Stimulated activated CD8-positive, alpha-beta memory T cell treated with anti-CD3 and anti-CD28 coated beads, Interleukin-12 subunit alpha, Interleukin-12 subunit beta, amount 100 ng/mL, for 4 hours (primary cell): Measurements from ENCODE around the gene TLR9.

Source experiments
- DNase-seq: peaks from one replicate; pipeline ENCODE4 v3.0.0-alpha.2; 2020; ENCODE audit warnings: low read depth

The TLR9 gene

GRCh38 chr3:52216585-52217408 lies 8.6 kb downstream of the TLR9 start:
- no peak for DNase-seq

GRCh38 chr3:52215351-52215750 lies 10.1 kb downstream of the TLR9 start:
- no peak for DNase-seq

- no peak for DNase-seq
These were observed 11.5 kb downstream of the TLR9 start for GRCh38 chr3:52213901-52214300.

GRCh38 chr3:52213005-52213404 lies 12.4 kb downstream of the TLR9 start:
- DNase-seq, result no peak

- no peak for DNase-seq
These were observed 14.1 kb downstream of the TLR9 start for GRCh38 chr3:52211268-52211891.

- no peak for DNase-seq
These were observed 14.8 kb downstream of the TLR9 start for GRCh38 chr3:52210550-52211046.

- no peak for DNase-seq
These were observed 15.4 kb downstream of the TLR9 start for GRCh38 chr3:52210037-52210436.

GRCh38 chr3:52208556-52208955 lies 16.9 kb downstream of the TLR9 start:
- DNase-seq, result no peak

- DNase-seq, result no peak
These were observed 19.6 kb downstream of the TLR9 start for GRCh38 chr3:52205727-52206372.

- DNase-seq, result no peak
These were observed 20.9 kb downstream of the TLR9 start for GRCh38 chr3:52204337-52205073.

GRCh38 chr3:52203701-52204100 lies 21.7 kb downstream of the TLR9 start:
- no peak for DNase-seq

- DNase-seq, result no peak
These were observed 22.9 kb downstream of the TLR9 start for GRCh38 chr3:52202384-52203077.

GRCh38 chr3:52200981-52201679 lies 24.3 kb downstream of the TLR9 start:
- DNase-seq, result no peak

- DNase-seq, result no peak
These were observed 26.5 kb downstream of the TLR9 start for GRCh38 chr3:52198643-52199608.

GRCh38 chr3:52197842-52198625 lies 27.4 kb downstream of the TLR9 start, which contains the start of gene ALAS1:
Gene ALAS1 (plus strand): TSS chr3:52198160. CDS start chr3:52199242, 1,082 bp downstream.
- DNase-seq, result peak; percentile 93

- no peak for DNase-seq
These were observed 28.0 kb downstream of the TLR9 start for GRCh38 chr3:52197499-52197841.

- DNase-seq, result no peak
These were observed 28.5 kb downstream of the TLR9 start for GRCh38 chr3:52196977-52197376.

- no peak for DNase-seq
These were observed 29.6 kb downstream of the TLR9 start for GRCh38 chr3:52195823-52196331.

- DNase-seq, result no peak
These were observed 30.2 kb downstream of the TLR9 start for GRCh38 chr3:52195291-52195597.
